Measurements from ENCODE around the gene SRP14. TPM values are rescaled to one million over a fixed set of nuclear protein-coding genes. Genes with fewer than 3 reads are reported as not detected.

Gene SRP14
- total RNA-seq, 1 experiment from 2014 or later: 168 TPM

DNA sequence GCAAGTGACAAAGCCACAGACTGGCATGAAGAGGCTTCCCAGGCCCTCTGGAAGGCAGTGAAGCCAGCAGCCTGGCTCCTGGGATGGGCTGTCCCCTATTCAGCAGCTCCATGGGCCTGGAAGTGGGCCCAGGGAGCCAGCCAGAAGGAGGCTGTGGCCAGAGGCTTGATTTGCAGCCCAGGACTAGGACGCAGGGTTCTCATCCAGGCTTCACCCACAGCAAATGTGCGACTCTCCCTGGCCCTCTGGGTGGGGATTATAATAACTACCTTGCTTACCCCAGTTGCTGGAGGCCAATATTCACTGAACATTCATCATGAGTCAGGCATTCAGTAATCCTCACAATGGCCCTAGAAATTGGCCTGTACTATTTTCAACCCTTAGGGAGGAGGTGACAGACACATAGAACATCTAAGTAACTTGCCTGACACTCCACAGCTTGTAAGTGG, 24.6 kb upstream of the SRP14 start:
- RAD21 ChIA-PET (ENCODE audit: low non-redundant PET in 1 of 2, low total read pairs in 2 of 2, uncharacterized antibody in 2 of 2, unreplicated experiment in 2 of 2): no interaction called here
- Histone ChIP-seq H4K20me1 (ENCODE audit: insufficient read depth) (no peaks in the 10 kb centered on the region), H2AFZ (ENCODE audit: low read depth, low read length, poor library complexity, severe bottlenecking) (no peak overlapping the region), H3K9ac (ENCODE audit: low read length) (no peak overlapping the region), H3K79me2 (ENCODE audit: insufficient read depth, low read length) (no peaks in the 10 kb centered on the region), H3K27me3 (ENCODE audit: insufficient read depth, low read length) (no peaks in the 10 kb centered on the region), H3K9me2 (ENCODE audit: insufficient read depth) (no peaks in the 10 kb centered on the region), H3K4me2 (ENCODE audit: low read length) (0 out of 2 replicates have a peak overlapping the region, but pooled peaks have one; percentile 4), H3K4me1 (ENCODE audit: control insufficient read depth in 1 of 2, insufficient read depth in 2 of 2, low read length in 2 of 2) (peaks cover 5 to 16% of the 10 kb centered on the region in 2 experiments; a peak in 3 of 4 replicates), H3K36me3 (ENCODE audit: control insufficient read depth in 1 of 2, insufficient read depth in 2 of 2, low read length in 2 of 2) (no peaks in the 10 kb centered on the region), H3K27ac (ENCODE audit: low read depth, low read length) (no peak overlapping the region), H3K9me3 (ENCODE audit: control insufficient read depth in 1 of 2, insufficient read depth in 1 of 2, low read depth in 1 of 2, low read length in 2 of 2) (no peaks in the 10 kb centered on the region), H3K4me3 (replicated peaks in 1 of 2; ENCODE audit: low read depth in 1 of 2, low read length in 2 of 2) (no peak overlapping the region)
- TF ChIP-seq, protein P1, sequence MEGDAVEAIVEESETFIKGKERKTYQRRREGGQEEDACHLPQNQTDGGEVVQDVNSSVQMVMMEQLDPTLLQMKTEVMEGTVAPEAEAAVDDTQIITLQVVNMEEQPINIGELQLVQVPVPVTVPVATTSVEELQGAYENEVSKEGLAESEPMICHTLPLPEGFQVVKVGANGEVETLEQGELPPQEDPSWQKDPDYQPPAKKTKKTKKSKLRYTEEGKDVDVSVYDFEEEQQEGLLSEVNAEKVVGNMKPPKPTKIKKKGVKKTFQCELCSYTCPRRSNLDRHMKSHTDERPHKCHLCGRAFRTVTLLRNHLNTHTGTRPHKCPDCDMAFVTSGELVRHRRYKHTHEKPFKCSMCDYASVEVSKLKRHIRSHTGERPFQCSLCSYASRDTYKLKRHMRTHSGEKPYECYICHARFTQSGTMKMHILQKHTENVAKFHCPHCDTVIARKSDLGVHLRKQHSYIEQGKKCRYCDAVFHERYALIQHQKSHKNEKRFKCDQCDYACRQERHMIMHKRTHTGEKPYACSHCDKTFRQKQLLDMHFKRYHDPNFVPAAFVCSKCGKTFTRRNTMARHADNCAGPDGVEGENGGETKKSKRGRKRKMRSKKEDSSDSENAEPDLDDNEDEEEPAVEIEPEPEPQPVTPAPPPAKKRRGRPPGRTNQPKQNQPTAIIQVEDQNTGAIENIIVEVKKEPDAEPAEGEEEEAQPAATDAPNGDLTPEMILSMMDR (IDR thresholded peaks at IDR 0.05 in 2 of 3, conservative IDR thresholded peaks at IDR 0.05 in 1 of 3; ENCODE audit: borderline replicate concordance in 1 of 3, insufficient read depth in 1 of 3, low read depth in 2 of 3, low read length in 2 of 3): no peak
- ATAC-seq: 0 out of 2 replicates have a peak, but pooled peaks have one; percentile 20
- POLR2A ChIA-PET: no interaction called here
- DNase-seq (ENCODE audit: low read depth, low spot score): no peak
- intact Hi-C loops (cut with micrococcal nuclease): no loop called here
- CTCF ChIA-PET: interaction anchor here (1.4 kb wide), 1 partner anchor 17 kb away, joined by 3 read pairs; no protein-coding TSS in a partner anchor
- no TSS peak for BruUV-seq (replicated peaks)

DNA sequence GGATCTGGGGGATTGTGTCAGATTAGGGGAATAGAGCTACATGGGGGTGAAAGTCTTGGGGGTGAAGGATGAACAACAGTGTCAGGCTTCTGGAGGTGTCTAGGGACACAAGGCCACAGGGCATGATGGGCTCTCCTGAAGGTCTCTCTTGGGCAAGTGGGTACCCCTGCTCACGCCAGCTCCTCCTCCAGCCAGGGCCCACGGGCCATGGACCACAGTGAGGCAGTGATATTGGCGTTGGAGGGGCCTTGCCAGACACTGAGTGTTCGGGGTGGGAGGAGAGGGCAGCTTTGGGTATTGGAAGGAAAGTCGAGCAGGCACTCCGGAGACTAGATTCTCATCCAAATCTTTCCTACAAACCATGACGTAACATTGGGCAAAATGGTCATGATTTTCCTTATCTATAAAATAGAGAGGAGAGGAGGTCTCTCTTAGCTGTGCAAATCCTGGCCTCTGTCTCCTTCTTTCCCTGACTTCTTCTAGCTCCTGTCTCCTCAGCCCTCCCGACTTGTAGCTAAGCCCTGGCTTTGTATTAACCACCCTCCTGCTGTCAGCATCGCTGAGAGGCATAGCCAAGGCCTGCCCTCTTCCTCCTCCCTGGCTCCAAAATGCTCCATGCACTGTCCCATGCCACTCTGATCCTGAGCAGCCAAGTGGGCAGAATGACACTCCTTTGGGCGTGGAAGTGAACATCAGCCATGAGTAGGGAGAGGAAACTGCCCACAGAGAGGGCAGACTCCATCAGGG, 24.0 kb upstream of the SRP14 start:
- Histone ChIP-seq H3K9me2 (ENCODE audit: insufficient read depth) (no peaks in the 10 kb centered on the region), H3K27ac (ENCODE audit: low read depth, low read length) (no peak overlapping the region)
- TF ChIP-seq EZH2phosphoT487 (IDR thresholded peaks at IDR 0.05; ENCODE audit: borderline replicate concordance): no peak
- TF ChIP-seq SP1 (IDR thresholded peaks at IDR 0.05; ENCODE audit: low read depth): no peak
- TF ChIP-seq, protein P2, sequence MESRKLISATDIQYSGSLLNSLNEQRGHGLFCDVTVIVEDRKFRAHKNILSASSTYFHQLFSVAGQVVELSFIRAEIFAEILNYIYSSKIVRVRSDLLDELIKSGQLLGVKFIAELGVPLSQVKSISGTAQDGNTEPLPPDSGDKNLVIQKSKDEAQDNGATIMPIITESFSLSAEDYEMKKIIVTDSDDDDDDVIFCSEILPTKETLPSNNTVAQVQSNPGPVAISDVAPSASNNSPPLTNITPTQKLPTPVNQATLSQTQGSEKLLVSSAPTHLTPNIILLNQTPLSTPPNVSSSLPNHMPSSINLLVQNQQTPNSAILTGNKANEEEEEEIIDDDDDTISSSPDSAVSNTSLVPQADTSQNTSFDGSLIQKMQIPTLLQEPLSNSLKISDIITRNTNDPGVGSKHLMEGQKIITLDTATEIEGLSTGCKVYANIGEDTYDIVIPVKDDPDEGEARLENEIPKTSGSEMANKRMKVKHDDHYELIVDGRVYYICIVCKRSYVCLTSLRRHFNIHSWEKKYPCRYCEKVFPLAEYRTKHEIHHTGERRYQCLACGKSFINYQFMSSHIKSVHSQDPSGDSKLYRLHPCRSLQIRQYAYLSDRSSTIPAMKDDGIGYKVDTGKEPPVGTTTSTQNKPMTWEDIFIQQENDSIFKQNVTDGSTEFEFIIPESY (IDR thresholded peaks at IDR 0.05; ENCODE audit: extremely low read depth, insufficient replicate concordance, low read length): no peak
- TF ChIP-seq RAD21 (IDR thresholded peaks at IDR 0.05; ENCODE audit: low read depth): no peak
- no peak for TF ChIP-seq EZH2 (IDR thresholded peaks at IDR 0.05)
- TF ChIP-seq, protein P3, sequence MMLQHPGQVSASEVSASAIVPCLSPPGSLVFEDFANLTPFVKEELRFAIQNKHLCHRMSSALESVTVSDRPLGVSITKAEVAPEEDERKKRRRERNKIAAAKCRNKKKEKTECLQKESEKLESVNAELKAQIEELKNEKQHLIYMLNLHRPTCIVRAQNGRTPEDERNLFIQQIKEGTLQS (IDR thresholded peaks at IDR 0.05): no peak
- TF ChIP-seq SRF (IDR thresholded peaks at IDR 0.05; ENCODE audit: low read depth): no peak
- TF ChIP-seq, protein P4, sequence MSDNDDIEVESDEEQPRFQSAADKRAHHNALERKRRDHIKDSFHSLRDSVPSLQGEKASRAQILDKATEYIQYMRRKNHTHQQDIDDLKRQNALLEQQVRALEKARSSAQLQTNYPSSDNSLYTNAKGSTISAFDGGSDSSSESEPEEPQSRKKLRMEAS (IDR thresholded peaks at IDR 0.05): no peak
- TF ChIP-seq, protein P1 (IDR thresholded peaks at IDR 0.05 in 2 of 3, conservative IDR thresholded peaks at IDR 0.05 in 1 of 3; ENCODE audit: borderline replicate concordance in 1 of 3, insufficient read depth in 1 of 3, low read depth in 2 of 3, low read length in 2 of 3): no peak
- no peak for TF ChIP-seq ELF1 (IDR thresholded peaks at IDR 0.05; ENCODE audit: borderline replicate concordance, low read depth)

More for the DNA sequence above, 24.0 kb upstream of the SRP14 start:
- CTCF ChIA-PET: interaction anchor here (1.4 kb wide), 1 partner anchor 16 kb away, joined by 3 read pairs; no protein-coding TSS in a partner anchor
- H3K4me2 ChIP-seq (ENCODE audit: low read length): 0 out of 2 replicates have a peak overlapping the region, but pooled peaks have one; percentile 4
- POLR2A ChIA-PET: no interaction called here
- H3K9ac ChIP-seq (ENCODE audit: low read length): no peak overlapping the region
- RAD21 ChIA-PET (ENCODE audit: low non-redundant PET in 1 of 2, low total read pairs in 2 of 2, uncharacterized antibody in 2 of 2, unreplicated experiment in 2 of 2): no interaction called here
- H3K9me3 ChIP-seq (ENCODE audit: control insufficient read depth in 1 of 2, insufficient read depth in 1 of 2, low read depth in 1 of 2, low read length in 2 of 2): no peaks in the 10 kb centered on the region
- H2AFZ ChIP-seq (ENCODE audit: low read depth, low read length, poor library complexity, severe bottlenecking): no peak overlapping the region
- H3K4me3 ChIP-seq (replicated peaks in 1 of 2; ENCODE audit: low read depth in 1 of 2, low read length in 2 of 2): no peak overlapping the region
- no peaks in the 10 kb centered on the region for H4K20me1 ChIP-seq (ENCODE audit: insufficient read depth)
- peaks cover 0 to 10% of the 10 kb centered on the region in 2 experiments; a peak in 2 of 4 replicates for H3K4me1 ChIP-seq (ENCODE audit: control insufficient read depth in 1 of 2, insufficient read depth in 2 of 2, low read length in 2 of 2)
- no TSS peak for BruUV-seq (replicated peaks)
- no peaks in the 10 kb centered on the region for H3K79me2 ChIP-seq (ENCODE audit: insufficient read depth, low read length)
- no peaks in the 10 kb centered on the region for H3K27me3 ChIP-seq (ENCODE audit: insufficient read depth, low read length)
- DNase-seq (ENCODE audit: low read depth, low spot score) (no peak), ATAC-seq (no peak)
- intact Hi-C loops (cut with micrococcal nuclease): no loop called here
- no peaks in the 10 kb centered on the region for H3K36me3 ChIP-seq (ENCODE audit: control insufficient read depth in 1 of 2, insufficient read depth in 2 of 2, low read length in 2 of 2)
